OCI-LY7 (cell line): ENCODE data around the gene SPINT3. TPM values are rescaled to one million over a fixed set of nuclear protein-coding genes. Genes with fewer than 3 reads are reported as not detected.

ENCODE experiments used
- BruUV-seq: library from RNA; stranded (reverse); fragments of 400-500 nt; replicated peaks from 2 replicates; lab custom pipeline; 2021; lab: Mats Ljungman, UMichigan
- CTCF ChIA-PET: fragments of 300-600 bp; sonication (Branson Sonifier 250); formaldehyde crosslinking; loops from one replicate; lab custom pipeline; 2022; ENCODE audit warnings: antibody characterized with exemption; ENCODE audit not compliant: unreplicated experiment; lab: Charles Lee
- POLR2A ChIA-PET: fragments of 300-600 bp; sonication (Branson Sonifier 250); formaldehyde crosslinking; loops from one replicate; lab custom pipeline; 2022; ENCODE audit warnings: antibody characterized with exemption; lab: Charles Lee
- DNase-seq: peaks from one replicate; pipeline ENCODE4 v3.0.0-alpha.2; 2015; ENCODE audit warnings: low spot score
- H2AFZ ChIP-seq: fragments of 200-600 bp; sonication (generic), shearing (Covaris generic); 2 replicates; pipeline ENCODE4 v1.6.1; 2014; ENCODE audit warnings: mild to moderate bottlenecking, antibody characterized with exemption, low read length, moderate library complexity
- H3K27ac ChIP-seq: fragments of 200-600 bp; sonication (generic); 2 replicates; pipeline ENCODE4 v1.5.1; 2014; ENCODE audit warnings: mixed run types, low read depth, mild to moderate bottlenecking, moderate library complexity, low read length, inconsistent platforms; ENCODE audit not compliant: poor library complexity, severe bottlenecking
- H3K36me3 ChIP-seq: fragments of 200-600 bp; sonication (generic); 2 replicates; pipeline ENCODE4 v1.6.1; 2014; ENCODE audit warnings: mild to moderate bottlenecking, antibody characterized with exemption, low read length, moderate library complexity, mixed read lengths; ENCODE audit not compliant: insufficient read depth
- H3K4me1 ChIP-seq: fragments of 200-600 bp; sonication (generic); 2 replicates; pipeline ENCODE4 v1.5.1; 2014; ENCODE audit warnings: mild to moderate bottlenecking, low read length; ENCODE audit not compliant: insufficient read depth, poor library complexity, severe bottlenecking
- H3K4me2 ChIP-seq: fragments of 200-600 bp; sonication (generic); 2 replicates; pipeline ENCODE4 v1.6.1; 2014; ENCODE audit warnings: mild to moderate bottlenecking, low read length
- H3K4me3 ChIP-seq: fragments of 200-600 bp; sonication (generic); 2 replicates; pipeline ENCODE4 v1.5.1; 2014; ENCODE audit warnings: mild to moderate bottlenecking, low read depth, low read length; ENCODE audit not compliant: poor library complexity, severe bottlenecking
- H3K79me2 ChIP-seq: fragments of 200-600 bp; sonication (generic); 2 replicates; pipeline ENCODE4 v1.6.1; 2016; ENCODE audit warnings: low read depth, mild to moderate bottlenecking, low read length, moderate library complexity, mixed read lengths; ENCODE audit not compliant: insufficient read depth
- H3K9me2 ChIP-seq: fragments of 200-600 bp; sonication (generic); 2 replicates; pipeline ENCODE4 v1.6.1; 2016; ENCODE audit warnings: mild to moderate bottlenecking, low read length, mixed read lengths; ENCODE audit not compliant: insufficient read depth
- H3K9me3 ChIP-seq: fragments of 200-600 bp; sonication (generic); 2 replicates; pipeline ENCODE4 v1.6.1; 2014; ENCODE audit warnings: mild to moderate bottlenecking, mixed run types, low read length, mixed read lengths
- H4K20me1 ChIP-seq: fragments of 200-600 bp; sonication (generic); 2 replicates; pipeline ENCODE4 v1.6.1; 2014; ENCODE audit warnings: mild to moderate bottlenecking, antibody characterized with exemption, low read length, moderate library complexity, mixed read lengths; ENCODE audit not compliant: insufficient read depth
- CTCF ChIP-seq: fragments of 200-600 bp; sonication (generic); conservative IDR thresholded peaks from 2 replicates; pipeline ENCODE4 v1.5.1; 2014; ENCODE audit warnings: mild to moderate bottlenecking, antibody characterized with exemption, low read length, moderate library complexity, mixed read lengths
- EZH2phosphoT487 ChIP-seq: fragments of 200-600 bp; sonication (generic); IDR thresholded peaks from 2 replicates; pipeline ENCODE4 v1.6.1; 2018; ENCODE audit warnings: low read depth, borderline replicate concordance, mild to moderate bottlenecking, mixed run types, antibody characterized with exemption, low read length, moderate library complexity, mixed read lengths
- intact Hi-C: fragments of 100-400 bp; cut with micrococcal nuclease; formaldehyde crosslinking; loops from one replicate; pipeline ENCODE4 v1.10.0; 2022; ENCODE audit not compliant: unreplicated experiment
- total RNA-seq, 2 experiments: library from RNA; depleted of rRNA in 1 of 2; stranded (reverse); fragments of >200 nt in 1 of 2; shearing (Covaris generic) in 1 of 2; gene quantifications; 2 replicates each; pipeline ENCODE4 v1.2.3, GENCODE V29; 2014 to 2022

The SPINT3 gene
- total RNA-seq, 2 experiments from 2014 or later: not detected

DNA sequence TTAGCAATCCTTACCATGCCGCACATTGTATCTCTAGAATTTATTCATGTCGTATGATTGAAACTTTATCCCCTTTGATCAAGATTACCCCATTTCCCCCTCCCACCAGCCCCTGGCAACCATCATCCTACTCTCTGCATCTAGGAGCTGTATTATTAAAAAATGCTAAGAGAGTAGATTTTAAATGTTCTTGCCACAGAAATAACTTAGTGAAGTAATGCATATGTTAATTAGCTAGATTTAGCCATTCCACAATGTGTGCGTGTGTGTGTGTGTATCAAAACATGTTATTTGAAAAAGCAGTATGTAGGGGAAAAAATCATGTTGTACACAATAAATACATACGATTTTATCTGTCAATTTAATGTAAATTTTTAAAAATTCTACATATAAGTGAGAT, 11.9 kb upstream of the SPINT3 start:
- Histone ChIP-seq H3K4me3 (no peak overlapping the region), H4K20me1 (no peaks in the 10 kb centered on the region), H3K79me2 (no peaks in the 10 kb centered on the region), H3K9me3 (no peaks in the 10 kb centered on the region), H3K36me3 (no peaks in the 10 kb centered on the region), H3K9me2 (no peaks in the 10 kb centered on the region), H3K27ac (no peak overlapping the region), H3K4me2 (no peak overlapping the region), H2AFZ (no peak overlapping the region), H3K4me1 (no peaks in the 10 kb centered on the region)
- intact Hi-C loops: no loop called here
- BruUV-seq: no TSS peak
- CTCF ChIA-PET: no interaction called here
- DNase-seq: no peak
- TF ChIP-seq CTCF: no peak
- POLR2A ChIA-PET: interaction anchor here (0.7 kb wide), 2 partner anchors 67 to 1618 kb away, joined by 3 to 5 read pairs; no protein-coding TSS in a partner anchor

DNA sequence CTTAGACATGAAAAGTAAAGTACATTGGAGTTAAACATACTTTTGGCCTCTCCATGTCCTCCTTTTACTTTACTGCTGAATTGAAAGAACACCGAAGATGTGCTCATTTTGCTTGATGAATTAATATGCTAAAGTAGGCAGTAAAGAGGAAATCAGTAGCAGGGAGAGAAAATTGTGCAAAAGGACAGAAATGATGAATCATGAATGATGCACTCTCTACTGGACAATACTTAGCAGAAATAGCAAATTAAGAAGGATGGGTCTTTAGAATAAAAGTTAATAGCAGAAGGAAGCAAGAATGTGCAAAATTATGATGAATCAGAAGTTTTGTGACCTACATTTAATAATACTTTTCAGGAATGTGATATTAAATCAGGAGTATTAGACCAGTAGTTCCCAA, 8.4 kb upstream of the SPINT3 start:
- Histone ChIP-seq H3K79me2 (no peaks in the 10 kb centered on the region), H3K27ac (no peak overlapping the region), H3K4me2 (no peak overlapping the region), H3K4me1 (no peaks in the 10 kb centered on the region), H3K9me3 (no peaks in the 10 kb centered on the region), H4K20me1 (no peaks in the 10 kb centered on the region), H3K4me3 (no peak overlapping the region), H3K36me3 (no peaks in the 10 kb centered on the region), H3K9me2 (no peaks in the 10 kb centered on the region), H2AFZ (no peak overlapping the region)
- CTCF ChIA-PET: no interaction called here
- BruUV-seq: no TSS peak
- no peak for DNase-seq
- TF ChIP-seq EZH2phosphoT487 (no peak), CTCF (no peak)
- intact Hi-C loops: no loop called here
- POLR2A ChIA-PET: interaction anchor here (0.5 kb wide), 1 partner anchor 134 kb away, joined by 3 read pairs; no protein-coding TSS in a partner anchor

DNA sequence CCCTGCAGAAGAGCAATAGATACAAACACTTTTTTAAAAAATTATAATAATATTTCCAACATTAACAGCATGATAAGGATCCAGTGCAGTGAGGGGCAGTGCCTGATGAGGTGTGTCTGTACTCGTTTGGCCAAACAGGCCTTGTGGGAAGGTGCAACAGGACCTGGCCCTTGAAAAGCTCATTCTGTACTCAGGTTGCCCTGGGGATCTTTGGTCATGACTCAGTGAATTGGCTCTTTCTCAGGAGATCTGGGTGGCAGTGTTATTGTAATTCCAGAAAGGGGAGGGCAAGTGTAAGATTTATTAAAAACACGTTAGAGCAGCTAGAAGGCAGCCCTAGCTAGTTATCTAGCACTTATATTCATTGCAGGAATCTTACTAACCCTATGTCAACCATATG, 2.9 kb upstream of the SPINT3 start:
- POLR2A ChIA-PET: interaction anchor here (0.7 kb wide), 1 partner anchor 52 kb away, joined by 3 read pairs; no protein-coding TSS in a partner anchor
- DNase-seq: no peak
- Histone ChIP-seq H3K9me2 (no peaks in the 10 kb centered on the region), H3K4me2 (no peak overlapping the region), H3K9me3 (no peaks in the 10 kb centered on the region), H2AFZ (no peak overlapping the region), H3K36me3 (no peaks in the 10 kb centered on the region), H3K79me2 (no peaks in the 10 kb centered on the region), H3K4me3 (no peak overlapping the region), H3K27ac (no peak overlapping the region), H4K20me1 (no peaks in the 10 kb centered on the region), H3K4me1 (no peaks in the 10 kb centered on the region)
- no TSS peak for BruUV-seq
- intact Hi-C loops: no loop called here
- TF ChIP-seq CTCF: no peak
- CTCF ChIA-PET: no interaction called here
